HFFc6 (cell line): ENCODE measurements around the gene CDH3. TPM values are rescaled to one million over a fixed set of nuclear protein-coding genes. Genes with fewer than 3 reads are reported as not detected.

Experiments
- DNase-seq: peaks from one replicate; pipeline ENCODE4 v3.0.0-alpha.2; 2018
- H3K27ac Mint-ChIP-seq: 2 replicates; pipeline ENCODE4 v1.8.0; 2020; ENCODE audit warnings: mild to moderate bottlenecking, mixed read lengths
- H3K27me3 Mint-ChIP-seq: 2 replicates; pipeline ENCODE4 v1.8.0; 2021; ENCODE audit warnings: mild to moderate bottlenecking, moderate library complexity, mixed read lengths; ENCODE audit not compliant: insufficient read depth
- H3K36me3 Mint-ChIP-seq: 2 replicates; pipeline ENCODE4 v1.8.0; 2021; ENCODE audit warnings: low read depth, mixed read lengths
- H3K4me1 Mint-ChIP-seq: 2 replicates; pipeline ENCODE4 v1.8.0; 2020; ENCODE audit warnings: low read depth, mixed read lengths
- H3K4me3 Mint-ChIP-seq: 2 replicates; pipeline ENCODE4 v1.8.0; 2020; ENCODE audit warnings: mild to moderate bottlenecking, moderate library complexity, mixed read lengths
- H3K9me3 Mint-ChIP-seq: 2 replicates; pipeline ENCODE4 v1.8.0; 2020; ENCODE audit warnings: mild to moderate bottlenecking, mixed read lengths
- CTCF ChIP-seq: fragments of 200-600 bp; sonication (generic); IDR thresholded peaks from 2 replicates; pipeline ENCODE4 v1.5.0; 2021; ENCODE audit warnings: antibody characterized with exemption, mild to moderate bottlenecking
- total RNA-seq, 6 experiments: library from RNA; stranded (reverse); fragmentation: NEBNext Ultra II Directional; extraction: Animal tissue kit (Norgen Biotek cat#: 25700); gene quantifications; 2 replicates in 1 of 6; 3 replicates in 5 of 6; pipeline ENCODE4 v1.2.3, GENCODE V29; 2021

The CDH3 gene
- total RNA-seq, 6 experiments from 2014 or later, result 0.10 to 0.36 (median 0.13) TPM; not detected in 2

DNA sequence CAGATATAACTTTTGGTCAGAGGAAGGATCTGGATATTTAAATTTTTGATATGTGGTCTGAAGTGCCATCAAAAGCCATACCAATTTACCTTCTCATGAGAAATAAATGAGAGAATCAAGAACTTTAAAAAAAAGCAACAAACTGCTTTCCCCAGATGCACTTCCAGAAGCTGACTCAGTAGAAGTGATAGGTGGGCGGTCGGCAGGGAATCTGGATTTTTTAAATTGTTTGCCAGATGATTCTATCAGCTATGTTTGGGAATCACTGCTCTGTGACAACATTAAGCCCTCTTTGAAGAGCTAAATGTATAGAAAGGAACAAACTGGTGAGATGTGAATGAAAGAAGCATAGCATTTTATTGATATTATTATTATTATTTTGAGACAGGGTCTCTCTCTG lies 19.2 kb downstream of the CDH3 start:
- Mint-ChIP-seq H3K27ac (no peak overlapping the region), H3K27me3 (no peaks in the 10 kb centered on the region; the same call in 1 of the 2 replicates), H3K4me3 (no peak overlapping the region), H3K9me3 (no peaks in the 10 kb centered on the region), H3K4me1 (peaks cover 56% of the 10 kb centered on the region), H3K36me3 (no peaks in the 10 kb centered on the region)
- TF ChIP-seq CTCF, result no peak
- DNase-seq, result no peak

DNA sequence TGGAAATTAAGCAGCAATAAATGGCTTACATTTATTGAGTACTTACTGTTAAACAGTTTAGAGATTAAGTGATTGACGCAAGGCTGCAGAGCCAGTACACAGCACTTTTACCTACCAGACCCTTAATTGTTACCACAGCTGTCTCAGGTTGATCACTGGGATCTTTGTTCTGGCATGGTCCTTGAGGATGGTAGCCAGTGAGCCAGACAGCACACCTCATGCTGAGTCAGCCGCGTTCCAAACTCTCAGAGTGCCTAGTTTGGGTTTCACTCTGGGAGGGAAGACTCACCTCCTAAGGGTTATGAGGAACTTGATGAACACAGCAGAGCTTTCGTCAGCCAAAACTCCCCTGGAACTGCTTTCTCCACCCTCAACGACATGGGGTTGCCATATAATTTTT lies 20.4 kb downstream of the CDH3 start:
- DNase-seq, result no peak
- no peak overlapping the region for H3K4me3 Mint-ChIP-seq
- no peak overlapping the region for H3K27ac Mint-ChIP-seq
- no peaks in the 10 kb centered on the region for H3K36me3 Mint-ChIP-seq
- TF ChIP-seq CTCF, result no peak
- peaks cover 46% of the 10 kb centered on the region for H3K4me1 Mint-ChIP-seq
- H3K27me3 Mint-ChIP-seq, result no peaks in the 10 kb centered on the region; the same call in 1 of the 2 replicates
- no peaks in the 10 kb centered on the region for H3K9me3 Mint-ChIP-seq

DNA sequence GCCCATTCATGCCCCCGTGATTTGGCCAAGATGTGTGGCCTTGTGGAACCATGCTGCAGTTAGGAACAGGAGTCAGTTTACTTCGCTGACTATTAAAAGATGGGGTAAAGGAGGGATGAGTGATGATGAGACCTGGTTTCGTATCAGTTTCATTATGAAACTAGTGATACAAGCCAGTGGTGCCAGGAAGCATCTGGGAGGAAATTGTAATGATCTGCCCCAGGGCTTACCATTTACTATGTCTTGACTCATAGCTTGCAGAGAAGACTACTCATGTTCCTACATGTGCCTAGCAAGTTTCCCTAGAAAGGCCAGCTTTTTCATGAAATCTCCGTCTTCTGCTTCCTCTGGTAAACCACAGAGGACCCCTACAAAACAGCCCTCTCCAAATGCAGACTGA lies 23.2 kb downstream of the CDH3 start:
- TF ChIP-seq CTCF, result no peak
- no peaks in the 10 kb centered on the region for H3K36me3 Mint-ChIP-seq
- H3K27me3 Mint-ChIP-seq, result no peaks in the 10 kb centered on the region; the same call in 1 of the 2 replicates
- DNase-seq, result peak; percentile 87
- no peaks in the 10 kb centered on the region for H3K9me3 Mint-ChIP-seq
- H3K4me1 Mint-ChIP-seq, result peaks cover 35% of the 10 kb centered on the region
- peak overlapping the region; percentile 87 for H3K27ac Mint-ChIP-seq
- peak overlapping the region; percentile 62 for H3K4me3 Mint-ChIP-seq

DNA sequence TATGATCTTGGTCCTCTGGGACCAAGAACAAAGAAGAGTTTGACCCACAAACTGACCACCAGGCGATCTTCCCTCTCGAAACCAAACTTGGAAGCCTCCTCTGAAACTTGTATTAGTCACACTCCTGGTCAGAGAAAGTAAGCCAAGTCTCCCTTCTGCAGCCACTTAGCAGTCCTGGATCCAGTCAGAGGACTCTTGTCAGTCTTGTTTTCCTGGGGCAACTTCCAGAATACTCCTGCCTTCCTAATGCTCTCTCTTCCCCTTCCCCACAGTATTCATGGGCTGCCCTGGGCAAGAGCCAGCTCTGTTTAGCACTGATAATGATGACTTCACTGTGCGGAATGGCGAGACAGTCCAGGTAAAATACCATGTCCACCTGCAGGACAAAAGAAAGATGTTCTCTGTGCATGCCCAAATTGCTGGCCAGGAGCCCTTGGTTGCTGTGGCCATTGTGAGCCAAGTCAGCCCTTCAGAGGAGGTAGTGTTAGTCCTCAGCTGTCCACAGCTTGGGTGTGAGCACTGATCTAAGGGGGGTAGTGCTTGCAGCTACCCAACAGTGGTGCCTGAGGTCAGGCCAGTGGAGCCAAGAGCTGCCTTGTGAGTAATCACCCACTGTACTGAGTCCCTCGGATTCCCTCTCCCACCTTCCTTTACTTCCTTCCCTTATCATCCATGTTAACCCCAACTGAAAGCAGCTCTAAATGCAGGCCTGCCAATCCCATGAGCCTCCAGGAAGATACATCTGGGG lies 31.2 kb downstream of the CDH3 start:
- Mint-ChIP-seq H3K9me3 (0 out of 2 replicates have a peak, but pooled peaks cover 4% of the 10 kb centered on the region), H3K36me3 (no peaks in the 10 kb centered on the region), H3K4me3 (no peak overlapping the region), H3K27me3 (peaks cover 14% of the 10 kb centered on the region), H3K4me1 (no peaks in the 10 kb centered on the region; the same call in 1 of the 2 replicates), H3K27ac (no peak overlapping the region)
- DNase-seq, result no peak
- no peak for TF ChIP-seq CTCF

DNA sequence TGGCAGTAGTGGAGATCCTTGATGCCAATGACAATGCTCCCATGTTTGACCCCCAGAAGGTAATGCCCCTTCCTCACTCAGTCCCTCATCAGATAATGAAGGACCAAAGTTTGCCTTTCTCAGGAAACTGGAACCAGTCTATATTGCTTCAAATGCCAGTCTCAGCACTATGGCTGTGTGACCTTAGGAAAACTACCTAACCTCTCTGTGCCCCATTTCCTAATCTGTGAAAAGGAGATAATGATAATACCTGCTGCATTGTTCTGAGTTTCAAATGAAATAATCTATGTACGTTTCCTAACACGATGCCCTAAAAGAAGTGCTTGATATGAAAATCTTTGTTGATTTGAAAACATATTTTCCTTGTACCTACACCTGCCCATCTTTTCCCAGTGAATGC lies 35.9 kb downstream of the CDH3 start:
- Mint-ChIP-seq H3K4me3 (no peak overlapping the region), H3K36me3 (no peaks in the 10 kb centered on the region), H3K27ac (no peak overlapping the region), H3K4me1 (no peaks in the 10 kb centered on the region; the same call in 1 of the 2 replicates), H3K27me3 (peaks cover 19% of the 10 kb centered on the region), H3K9me3 (no peaks in the 10 kb centered on the region)
- no peak for DNase-seq
- TF ChIP-seq CTCF, result no peak
